Measurements from ENCODE around the gene ATP6V0B.

Gene ATP6V0B

DNA sequence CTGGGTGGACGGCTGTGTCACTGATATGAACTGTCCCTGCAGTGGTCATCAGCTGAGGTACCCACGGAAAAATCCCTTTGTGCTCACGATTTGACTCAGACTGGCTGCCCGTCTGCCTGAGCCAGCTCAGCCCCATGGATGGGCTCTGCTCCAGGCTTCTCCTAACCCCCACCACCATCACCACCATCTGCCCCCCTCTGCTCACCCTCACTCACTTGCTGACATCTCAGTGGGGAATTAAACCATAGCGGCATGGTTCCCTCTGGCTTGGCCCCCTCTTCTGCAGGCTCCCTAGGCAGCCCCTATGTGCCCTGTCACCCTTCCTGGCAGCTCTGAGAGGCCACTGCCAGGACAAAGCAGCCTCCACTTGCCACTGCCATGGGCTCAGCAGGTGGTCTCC lies 39.2 kb downstream of the ATP6V0B start:
- H3K4me1 Mint-ChIP-seq = no peaks in the 10 kb centered on the region
- ATAC-seq (replicated peaks; ENCODE audit: extremely low read depth, poor library complexity, severe bottlenecking) (no peak), DNase-seq (ENCODE audit: low spot score in 2 of 2) (no peak)
- peaks cover 3% of the 10 kb centered on the region for H3K36me3 Mint-ChIP-seq (ENCODE audit: insufficient read depth)
- H3K4me3 Mint-ChIP-seq = no peak overlapping the region
- H3K27ac Mint-ChIP-seq (ENCODE audit: low read depth) = no peak overlapping the region
- H3K27me3 Mint-ChIP-seq = peaks cover 23% of the 10 kb centered on the region
- no peaks in the 10 kb centered on the region for H3K9me3 Mint-ChIP-seq

DNA sequence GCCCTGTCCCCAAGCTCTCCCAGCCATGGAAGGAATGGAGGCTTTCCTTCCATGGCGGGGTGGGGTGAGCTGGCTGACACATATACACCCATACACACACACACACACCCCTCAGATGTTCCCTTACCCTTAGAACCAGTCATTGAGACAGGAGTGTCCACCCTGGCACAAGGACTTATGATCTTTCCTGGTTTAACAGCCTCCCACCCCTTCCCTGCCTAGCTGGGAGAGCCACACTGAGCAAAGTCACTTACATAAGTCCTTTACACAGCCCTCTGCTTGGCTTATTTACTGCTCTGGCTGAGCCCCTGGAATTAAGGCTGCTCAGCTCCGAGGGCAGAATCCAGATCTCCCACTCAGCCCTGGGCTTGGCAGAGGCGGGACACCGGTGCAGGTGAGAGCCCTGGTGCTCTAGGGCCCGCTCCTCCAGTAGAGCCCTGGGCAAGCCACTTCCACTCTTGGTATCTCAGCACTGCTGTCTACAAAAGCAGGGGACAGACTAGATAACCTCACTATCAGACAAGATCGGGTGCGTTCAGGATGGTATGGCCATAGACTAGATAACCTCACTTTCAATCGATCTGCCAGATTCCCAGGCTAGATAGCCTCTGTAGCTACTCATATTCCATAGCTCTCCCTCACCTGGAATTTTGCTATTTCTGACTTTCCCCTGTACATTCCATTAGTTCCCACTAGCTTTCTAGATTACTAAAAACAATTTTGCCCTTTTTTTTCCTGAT lies 39.8 kb downstream of the ATP6V0B start:
- peaks cover 3% of the 10 kb centered on the region for H3K36me3 Mint-ChIP-seq (ENCODE audit: insufficient read depth)
- H3K4me1 Mint-ChIP-seq = no peaks in the 10 kb centered on the region
- no peak overlapping the region for H3K4me3 Mint-ChIP-seq
- ATAC-seq (replicated peaks; ENCODE audit: extremely low read depth, poor library complexity, severe bottlenecking) (no peak), DNase-seq (ENCODE audit: low spot score in 2 of 2) (no peak)
- no peaks in the 10 kb centered on the region for H3K9me3 Mint-ChIP-seq
- H3K27ac Mint-ChIP-seq (ENCODE audit: low read depth) = no peak overlapping the region
- peaks cover 23% of the 10 kb centered on the region for H3K27me3 Mint-ChIP-seq

DNA sequence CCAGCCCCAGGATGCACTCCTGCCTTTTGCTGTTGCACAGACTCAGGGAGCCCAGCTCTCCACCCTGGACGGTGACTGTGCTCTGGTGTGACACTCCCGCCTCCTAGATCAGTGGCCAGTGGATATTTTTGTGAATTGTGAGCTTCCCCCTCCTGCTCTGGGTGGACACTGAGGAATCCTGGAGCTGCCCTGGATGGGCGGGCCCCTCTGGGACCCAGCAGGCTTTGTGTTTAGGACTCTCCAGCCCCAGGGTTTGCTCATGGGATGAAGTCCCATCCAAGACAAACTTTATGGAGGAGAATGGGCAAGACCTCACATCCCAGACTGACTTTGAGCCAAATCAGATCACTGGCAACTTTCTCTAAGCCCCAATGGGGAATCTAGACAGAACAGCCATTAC lies 40.4 kb downstream of the ATP6V0B start:
- Mint-ChIP-seq H3K27me3 (peaks cover 23% of the 10 kb centered on the region), H3K4me3 (no peak overlapping the region), H3K9me3 (no peaks in the 10 kb centered on the region), H3K27ac (ENCODE audit: low read depth) (no peak overlapping the region), H3K36me3 (ENCODE audit: insufficient read depth) (peaks cover 3% of the 10 kb centered on the region), H3K4me1 (no peaks in the 10 kb centered on the region)
- DNase-seq (ENCODE audit: low spot score in 2 of 2) (no peak), ATAC-seq (replicated peaks; ENCODE audit: extremely low read depth, poor library complexity, severe bottlenecking) (no peak)

DNA sequence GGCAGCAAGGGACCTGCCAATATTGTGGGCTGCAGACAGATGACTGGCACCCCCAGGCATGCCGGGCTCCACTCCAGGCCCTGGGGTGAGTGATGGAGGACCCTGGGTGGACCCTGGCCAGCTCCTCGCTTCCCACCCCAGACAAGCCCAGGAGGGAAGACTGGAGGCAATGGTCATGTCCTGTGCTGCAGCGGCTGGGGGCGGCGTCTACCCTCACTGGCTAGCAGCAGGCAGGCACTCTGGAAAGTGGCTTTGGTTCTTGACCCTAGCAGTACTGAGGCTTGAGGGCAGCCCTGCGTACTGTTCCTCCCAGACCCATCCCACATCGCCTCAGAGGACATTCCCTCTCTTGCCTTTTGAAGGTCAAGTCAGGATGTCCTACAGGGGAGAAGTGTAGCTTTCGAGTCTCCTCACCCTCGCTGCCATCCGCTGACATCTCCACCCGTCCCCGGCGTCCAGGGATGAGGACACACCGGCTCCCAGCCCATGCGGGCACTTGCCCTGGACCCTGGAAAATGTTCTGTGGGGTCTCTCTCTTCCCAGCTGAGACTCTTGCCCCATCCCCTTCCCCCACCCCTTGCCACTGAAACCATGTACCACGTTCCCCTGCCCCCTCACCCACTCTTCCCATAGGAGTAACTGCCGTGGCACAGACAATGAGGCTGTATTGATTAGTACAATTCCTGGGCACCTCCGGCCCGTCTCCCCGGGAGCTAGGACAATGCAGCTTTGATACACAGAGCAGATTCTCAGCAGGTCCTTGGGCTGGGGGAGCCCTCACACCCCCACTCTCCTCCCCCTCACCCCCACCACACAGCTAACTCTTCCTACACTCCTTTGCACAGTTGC lies 41.5 kb downstream of the ATP6V0B start:
- Mint-ChIP-seq H3K36me3 (ENCODE audit: insufficient read depth) (peaks cover 3% of the 10 kb centered on the region), H3K9me3 (no peaks in the 10 kb centered on the region), H3K27ac (ENCODE audit: low read depth) (no peak overlapping the region), H3K4me3 (no peak overlapping the region), H3K4me1 (no peaks in the 10 kb centered on the region), H3K27me3 (peaks cover 23% of the 10 kb centered on the region)
- ATAC-seq (replicated peaks; ENCODE audit: extremely low read depth, poor library complexity, severe bottlenecking) (no peak), DNase-seq (ENCODE audit: low spot score in 2 of 2) (no peak)

GRCh38 chr1:44016890-44017400 lies 42.2 kb downstream of the ATP6V0B start:
- Mint-ChIP-seq H3K4me1 (no peaks in the 10 kb centered on the region), H3K4me3 (no peak overlapping the region), H3K36me3 (ENCODE audit: insufficient read depth) (peaks cover 3% of the 10 kb centered on the region), H3K27ac (ENCODE audit: low read depth) (no peak overlapping the region), H3K9me3 (no peaks in the 10 kb centered on the region), H3K27me3 (peaks cover 23% of the 10 kb centered on the region)
- ATAC-seq (replicated peaks; ENCODE audit: extremely low read depth, poor library complexity, severe bottlenecking) = no peak
- no peak for DNase-seq (ENCODE audit: low spot score in 2 of 2)

- Mint-ChIP-seq H3K27me3 (peaks cover 13% of the 10 kb centered on the region), H3K27ac (ENCODE audit: low read depth) (no peak overlapping the region), H3K4me3 (no peak overlapping the region), H3K4me1 (no peaks in the 10 kb centered on the region), H3K9me3 (no peaks in the 10 kb centered on the region), H3K36me3 (ENCODE audit: insufficient read depth) (peaks cover 3% of the 10 kb centered on the region)
- DNase-seq (ENCODE audit: low spot score in 2 of 2) (no peak), ATAC-seq (replicated peaks; ENCODE audit: extremely low read depth, poor library complexity, severe bottlenecking) (no peak)
Measured at GRCh38 chr1:44019466-44019948, 44.7 kb downstream of the ATP6V0B start.

DNA sequence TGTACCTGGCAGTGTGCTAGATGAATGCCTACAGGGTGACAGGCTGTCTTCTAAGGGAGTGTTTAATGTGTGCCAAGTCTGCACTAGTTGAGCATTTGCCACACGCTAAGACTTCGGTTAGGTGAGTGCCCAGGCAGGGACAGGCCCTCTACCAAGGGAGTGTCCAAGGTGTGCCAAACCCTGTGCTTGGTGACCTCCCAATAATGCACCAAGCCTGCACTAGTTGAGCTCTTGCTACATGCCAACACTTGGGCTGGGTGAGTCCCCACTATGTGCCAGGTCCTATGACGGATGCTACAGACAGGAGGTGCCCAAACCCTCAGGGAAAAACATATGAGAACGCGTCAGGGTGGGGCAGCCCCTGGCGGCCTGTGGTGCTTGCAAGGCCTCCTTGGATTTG lies 45.7 kb downstream of the ATP6V0B start:
- DNase-seq (ENCODE audit: low spot score in 2 of 2) = no peak
- H3K27me3 Mint-ChIP-seq = peaks cover 5% of the 10 kb centered on the region
- peaks cover 3% of the 10 kb centered on the region for H3K36me3 Mint-ChIP-seq (ENCODE audit: insufficient read depth)
- H3K4me1 Mint-ChIP-seq = no peaks in the 10 kb centered on the region
- H3K4me3 Mint-ChIP-seq = no peak overlapping the region
- no peak for ATAC-seq (replicated peaks; ENCODE audit: extremely low read depth, poor library complexity, severe bottlenecking)
- H3K27ac Mint-ChIP-seq (ENCODE audit: low read depth) = no peak overlapping the region
- no peaks in the 10 kb centered on the region for H3K9me3 Mint-ChIP-seq

GRCh38 chr1:44021156-44021555 lies 46.4 kb downstream of the ATP6V0B start:
- Mint-ChIP-seq H3K36me3 (ENCODE audit: insufficient read depth) (peaks cover 3% of the 10 kb centered on the region), H3K9me3 (no peaks in the 10 kb centered on the region), H3K27ac (ENCODE audit: low read depth) (no peak overlapping the region), H3K4me3 (no peak overlapping the region), H3K27me3 (no peaks in the 10 kb centered on the region), H3K4me1 (no peaks in the 10 kb centered on the region)
- ATAC-seq (replicated peaks; ENCODE audit: extremely low read depth, poor library complexity, severe bottlenecking) (no peak), DNase-seq (ENCODE audit: low spot score in 2 of 2) (no peak)

GRCh38 chr1:44021581-44022321 lies 47.0 kb downstream of the ATP6V0B start:
- no peak for ATAC-seq (replicated peaks; ENCODE audit: extremely low read depth, poor library complexity, severe bottlenecking)
- no peak overlapping the region for H3K27ac Mint-ChIP-seq (ENCODE audit: low read depth)
- no peaks in the 10 kb centered on the region for H3K9me3 Mint-ChIP-seq

DNA sequence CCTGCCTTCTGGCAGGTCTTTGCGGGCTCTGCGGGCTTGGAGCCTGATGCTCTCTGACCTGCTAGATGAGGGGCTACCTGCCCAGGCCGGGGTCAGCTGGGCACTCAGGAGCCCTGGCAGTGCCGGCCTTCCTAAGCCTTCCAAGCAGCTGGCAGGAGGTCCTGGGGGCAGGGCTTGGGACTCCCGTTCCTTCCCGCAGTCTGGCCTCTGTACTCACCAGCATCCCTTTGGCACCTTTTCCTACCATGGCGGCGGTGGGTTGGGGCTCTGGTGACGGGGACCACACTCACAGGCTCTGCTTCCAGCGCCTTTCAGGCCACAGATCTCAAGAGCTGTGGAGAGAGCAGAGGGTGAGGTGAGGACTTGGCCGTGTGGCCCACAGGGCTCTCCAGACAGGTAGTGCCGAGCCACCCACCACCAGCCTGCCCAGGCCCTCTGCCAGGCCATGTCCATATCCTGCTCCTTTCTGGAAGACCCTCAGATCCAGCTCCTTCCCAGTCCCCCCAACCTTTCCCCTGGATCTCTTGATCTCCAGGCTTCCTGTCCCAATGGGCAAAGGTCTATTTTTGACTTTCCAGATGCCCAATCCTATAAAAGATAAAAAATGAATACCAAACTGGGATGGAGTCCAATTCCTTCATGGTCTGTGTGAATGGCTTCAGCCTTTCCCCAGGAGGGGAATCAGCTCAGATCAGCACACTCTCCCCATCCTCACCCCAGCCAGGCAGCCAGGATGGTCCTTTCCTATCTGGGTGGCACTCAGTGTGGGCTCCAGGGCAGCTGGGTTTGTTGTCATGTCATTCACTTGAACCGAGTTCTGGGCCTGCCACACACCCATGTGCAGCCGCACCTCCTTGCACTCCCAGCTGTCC lies 49.5 kb downstream of the ATP6V0B start:
- H3K4me3 Mint-ChIP-seq = no peak overlapping the region
- DNase-seq (ENCODE audit: low spot score in 2 of 2) (no peak), ATAC-seq (replicated peaks; ENCODE audit: extremely low read depth, poor library complexity, severe bottlenecking) (no peak)
- H3K27me3 Mint-ChIP-seq = no peaks in the 10 kb centered on the region
- H3K36me3 Mint-ChIP-seq (ENCODE audit: insufficient read depth) = no peaks in the 10 kb centered on the region
- no peaks in the 10 kb centered on the region for H3K9me3 Mint-ChIP-seq
- peaks cover 9% of the 10 kb centered on the region for H3K4me1 Mint-ChIP-seq
- H3K27ac Mint-ChIP-seq (ENCODE audit: low read depth) = no peak overlapping the region

More at GRCh38 chr1:44021581-44022321, 47.0 kb downstream of the ATP6V0B start:
- H3K36me3 Mint-ChIP-seq (ENCODE audit: insufficient read depth) = peaks cover 3% of the 10 kb centered on the region
- no peak overlapping the region for H3K4me3 Mint-ChIP-seq
- DNase-seq (ENCODE audit: low spot score in 2 of 2) = no peak
- H3K4me1 Mint-ChIP-seq = no peaks in the 10 kb centered on the region
- no peaks in the 10 kb centered on the region for H3K27me3 Mint-ChIP-seq

DNA sequence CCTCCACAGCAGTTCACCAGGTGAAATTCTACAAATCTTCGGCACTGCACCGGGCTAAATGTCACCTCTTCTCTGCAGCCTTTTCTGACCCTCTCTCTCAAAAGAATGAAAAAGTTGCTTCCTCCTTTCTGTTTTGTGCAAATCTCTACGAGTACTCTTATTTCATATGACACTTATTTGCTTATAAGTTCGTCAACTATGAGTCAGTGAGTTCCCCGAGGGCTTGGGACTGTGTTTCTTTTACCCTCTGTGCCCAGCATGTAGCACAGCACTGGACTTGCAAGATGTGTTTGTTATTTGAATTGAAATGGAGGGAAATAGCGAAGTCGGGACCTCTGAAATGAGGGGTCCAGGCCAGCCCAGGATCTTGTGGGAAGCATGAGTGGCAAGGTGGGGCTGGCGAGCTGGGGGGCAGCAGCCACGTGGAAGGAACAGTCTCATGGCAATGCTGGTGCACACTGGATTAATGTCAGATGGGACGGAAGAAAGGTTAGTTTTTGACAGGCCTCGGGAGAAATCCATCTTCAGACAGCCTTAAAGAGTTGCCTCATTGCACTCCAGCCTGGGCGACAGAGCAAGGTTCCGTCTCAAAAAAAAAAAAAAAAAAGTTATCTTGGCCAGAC lies 50.3 kb downstream of the ATP6V0B start:
- Mint-ChIP-seq H3K9me3 (no peaks in the 10 kb centered on the region), H3K27ac (ENCODE audit: low read depth) (no peak overlapping the region)

More for the DNA sequence above, 50.3 kb downstream of the ATP6V0B start:
- peaks cover 16% of the 10 kb centered on the region for H3K4me1 Mint-ChIP-seq
- no peaks in the 10 kb centered on the region for H3K27me3 Mint-ChIP-seq
- H3K36me3 Mint-ChIP-seq (ENCODE audit: insufficient read depth) = peaks cover 1% of the 10 kb centered on the region
- DNase-seq (ENCODE audit: low spot score in 2 of 2) (no peak), ATAC-seq (replicated peaks; ENCODE audit: extremely low read depth, poor library complexity, severe bottlenecking) (no peak)
- no peak overlapping the region for H3K4me3 Mint-ChIP-seq
